CD14-positive monocyte (primary cell): ENCODE measurements around the gene ANKRD44. TPM values are rescaled to one million over a fixed set of nuclear protein-coding genes. Genes with fewer than 3 reads are reported as not detected.

Experiments
- DNase-seq, 3 donors: peaks; one replicate each; pipeline ENCODE4 v3.0.0-alpha.2; 2011 to 2022
- H2AFZ ChIP-seq: 2 replicates; pipeline ENCODE4 v1.6.0; 2012; ENCODE audit warnings: mild to moderate bottlenecking, low read depth, low read length, inconsistent platforms; ENCODE audit not compliant: insufficient read depth, poor library complexity, severe bottlenecking
- H3K27ac ChIP-seq, 2 donors: 1 replicate in 1 of 2; 2 replicates in 1 of 2; pipeline ENCODE4 v1.5.1; 2012 to 2013; ENCODE audit warnings: low read length in 2 of 2, control low read depth in 1 of 2, inconsistent platforms in 1 of 2, low read depth in 1 of 2, mild to moderate bottlenecking in 1 of 2
- H3K27me3 ChIP-seq, 2 donors: one replicate each; pipeline versions ENCODE4 v1.6.0 to v1.6.1; 2011 to 2013; ENCODE audit warnings: low read length in 2 of 2; ENCODE audit not compliant: control insufficient read depth in 2 of 2, insufficient read depth in 2 of 2
- H3K36me3 ChIP-seq, 2 donors: replicated peaks in 1 of 2; 1 replicate in 1 of 2; 2 replicates in 1 of 2; pipeline versions ENCODE4 v1.5.1 to v1.6.1; 2012 to 2013; ENCODE audit warnings: low read length in 2 of 2, control low read depth in 1 of 2, inconsistent platforms in 1 of 2, mild to moderate bottlenecking in 1 of 2; ENCODE audit not compliant: insufficient read depth in 2 of 2, control insufficient read depth in 1 of 2
- H3K4me1 ChIP-seq, 2 donors: 1 replicate in 1 of 2; 2 replicates in 1 of 2; pipeline versions ENCODE4 v1.5.1 to v1.6.1; 2012 to 2013; ENCODE audit warnings: low read length in 2 of 2, control low read depth in 1 of 2, inconsistent platforms in 1 of 2, mild to moderate bottlenecking in 1 of 2, moderate library complexity in 1 of 2; ENCODE audit not compliant: insufficient read depth in 2 of 2, control insufficient read depth in 1 of 2
- H3K4me2 ChIP-seq: replicated peaks from 2 replicates; pipeline ENCODE3; 2012; ENCODE audit warnings: low read length, moderate library complexity, mild to moderate bottlenecking; ENCODE audit not compliant: poor library complexity, severe bottlenecking; ENCODE audit errors: extremely low read depth
- H3K4me3 ChIP-seq, 3 experiments: fragments of 200-600 bp in 1 of 3; sonication (generic) in 1 of 3; replicated peaks in 1 of 3; 1 replicate in 2 of 3; 2 replicates in 1 of 3; pipeline ENCODE4 v1.5.1; 2011 to 2013; ENCODE audit warnings: low read length in 3 of 3, mild to moderate bottlenecking in 3 of 3, control low read depth in 2 of 3, low read depth in 2 of 3, inconsistent platforms in 1 of 3, moderate library complexity in 1 of 3
- H3K79me2 ChIP-seq: 2 replicates; pipeline ENCODE4 v1.6.0; 2012; ENCODE audit warnings: mild to moderate bottlenecking, control low read depth, inconsistent platforms, low read length, moderate library complexity; ENCODE audit not compliant: insufficient read depth
- H3K9ac ChIP-seq: 2 replicates; pipeline ENCODE4 v1.6.0; 2017; ENCODE audit warnings: low read length, mild to moderate bottlenecking; ENCODE audit not compliant: insufficient read depth, poor library complexity, severe bottlenecking
- H3K9me3 ChIP-seq, 2 donors: replicated peaks in 1 of 2; 1 replicate in 1 of 2; 2 replicates in 1 of 2; pipeline versions ENCODE4 v1.5.1 to v1.6.1; 2012 to 2013; ENCODE audit warnings: low read length in 2 of 2, control low read depth in 1 of 2; ENCODE audit not compliant: control insufficient read depth in 1 of 2, insufficient read depth in 1 of 2
- H4K20me1 ChIP-seq: 2 replicates; pipeline ENCODE4 v1.6.0; 2012; ENCODE audit warnings: mild to moderate bottlenecking, low read length, control low read depth, moderate library complexity; ENCODE audit not compliant: insufficient read depth
- H3K27ac Mint-ChIP-seq, 7 donors: one replicate each; pipeline ENCODE4 v1.8.0; 2020; ENCODE audit warnings: mild to moderate bottlenecking in 7 of 7, mixed read lengths in 7 of 7, moderate library complexity in 6 of 7, inconsistent platforms in 2 of 7
- H3K27me3 Mint-ChIP-seq, 3 donors: one replicate each; pipeline ENCODE4 v1.8.0; 2021 to 2022; ENCODE audit warnings: low read depth in 3 of 3, mild to moderate bottlenecking in 3 of 3, mixed read lengths in 3 of 3, moderate library complexity in 3 of 3, inconsistent platforms in 1 of 3
- H3K36me3 Mint-ChIP-seq, 2 donors: one replicate each; pipeline ENCODE4 v1.8.0; 2020; ENCODE audit warnings: mixed read lengths in 2 of 2, inconsistent platforms in 1 of 2, mild to moderate bottlenecking in 1 of 2
- H3K4me1 Mint-ChIP-seq: one replicate; pipeline ENCODE4 v1.8.0; 2020; ENCODE audit warnings: mild to moderate bottlenecking, mixed read lengths
- H3K4me3 Mint-ChIP-seq, 2 donors: one replicate each; pipeline ENCODE4 v1.8.0; 2020; ENCODE audit warnings: mild to moderate bottlenecking in 2 of 2, mixed read lengths in 2 of 2, moderate library complexity in 1 of 2
- H3K9me3 Mint-ChIP-seq, 7 donors: one replicate each; pipeline ENCODE4 v1.8.0; 2020 to 2022; ENCODE audit warnings: mixed read lengths in 7 of 7, mild to moderate bottlenecking in 6 of 7, moderate library complexity in 6 of 7, inconsistent platforms in 2 of 7
- WGBS: methylation state at CpG from one replicate; pipeline ENCODE4 v1.1.5; 2013; ENCODE audit warnings: missing lambda C conversion rate; ENCODE audit not compliant: insufficient coverage; 5-methylcytosine and 5-hydroxymethylcytosine counted together
- intact Hi-C, 2 donors: fragments of 100-400 bp; cut with micrococcal nuclease; formaldehyde crosslinking; loops; one replicate each; pipeline versions ENCODE4 v1.15.0 to v1.15.1; 2023
- polyA plus RNA-seq, 3 donors: library from polyadenylated mRNA; depleted of rRNA in 1 of 3; unstranded in 2 of 3; stranded (reverse) in 1 of 3; fragments of 300-500 nt in 2 of 3; fragments of >200 nt in 1 of 3; fragmentation: Illumina TruSeq in 2 of 3; gene quantifications; 1 replicate in 2 of 3; 2 replicates in 1 of 3; pipeline ENCODE4 v1.2.3, GENCODE V29; 2012 to 2021
- TF ChIP-seq, protein P1 (sequence below): fragments of 200-600 bp; IDR thresholded peaks from one replicate; pipeline ENCODE4 v1.8.0; 2022; ENCODE audit warnings: antibody characterized with exemption, mild to moderate bottlenecking

The ANKRD44 gene
- polyA plus RNA-seq, 3 donors, result 55.7 to 91.9 (median 64.9) TPM

DNA sequence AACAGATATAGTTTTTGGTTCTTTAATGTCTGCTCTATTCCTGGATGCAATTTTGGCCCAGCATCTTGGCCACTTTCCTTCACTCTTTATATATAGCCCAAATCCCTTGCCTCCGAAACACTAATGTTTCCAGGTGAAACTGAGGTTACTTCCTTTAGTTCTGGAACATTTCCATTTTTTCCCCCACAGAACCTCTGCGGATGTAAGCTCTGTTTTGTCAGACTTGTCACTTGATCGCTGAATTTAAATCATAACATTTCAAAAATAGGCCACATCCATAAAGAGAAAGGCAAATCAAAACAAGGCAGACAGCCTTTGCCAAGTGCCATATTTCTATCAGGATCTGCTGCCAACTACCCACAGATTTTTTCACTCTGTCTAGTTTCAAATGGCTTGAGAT is 115.1 kb downstream of the ANKRD44 start:
- H3K27ac ChIP-seq, result peak overlapping the region in 1 of 2 donors; percentile 19
- no peaks in the 10 kb centered on the region for H3K9me3 Mint-ChIP-seq
- no peak overlapping the region for H2AFZ ChIP-seq
- H3K27ac Mint-ChIP-seq, result peak overlapping the region in 5 of 7 donors; percentile 10 to 85 (median 26)
- peaks cover 91% of the 10 kb centered on the region for H4K20me1 ChIP-seq
- no peak overlapping the region for H3K4me3 ChIP-seq
- H3K36me3 ChIP-seq, result no peaks in the 10 kb centered on the region
- H3K4me3 Mint-ChIP-seq, result no peak overlapping the region
- peaks cover 44 to 59% of the 10 kb centered on the region in 2 donors for H3K4me1 ChIP-seq
- DNase-seq, result no peak
- TF ChIP-seq, protein P1, sequence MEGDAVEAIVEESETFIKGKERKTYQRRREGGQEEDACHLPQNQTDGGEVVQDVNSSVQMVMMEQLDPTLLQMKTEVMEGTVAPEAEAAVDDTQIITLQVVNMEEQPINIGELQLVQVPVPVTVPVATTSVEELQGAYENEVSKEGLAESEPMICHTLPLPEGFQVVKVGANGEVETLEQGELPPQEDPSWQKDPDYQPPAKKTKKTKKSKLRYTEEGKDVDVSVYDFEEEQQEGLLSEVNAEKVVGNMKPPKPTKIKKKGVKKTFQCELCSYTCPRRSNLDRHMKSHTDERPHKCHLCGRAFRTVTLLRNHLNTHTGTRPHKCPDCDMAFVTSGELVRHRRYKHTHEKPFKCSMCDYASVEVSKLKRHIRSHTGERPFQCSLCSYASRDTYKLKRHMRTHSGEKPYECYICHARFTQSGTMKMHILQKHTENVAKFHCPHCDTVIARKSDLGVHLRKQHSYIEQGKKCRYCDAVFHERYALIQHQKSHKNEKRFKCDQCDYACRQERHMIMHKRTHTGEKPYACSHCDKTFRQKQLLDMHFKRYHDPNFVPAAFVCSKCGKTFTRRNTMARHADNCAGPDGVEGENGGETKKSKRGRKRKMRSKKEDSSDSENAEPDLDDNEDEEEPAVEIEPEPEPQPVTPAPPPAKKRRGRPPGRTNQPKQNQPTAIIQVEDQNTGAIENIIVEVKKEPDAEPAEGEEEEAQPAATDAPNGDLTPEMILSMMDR, result no peak
- no peak overlapping the region for H3K9ac ChIP-seq
- H3K4me1 Mint-ChIP-seq, result peaks cover 62% of the 10 kb centered on the region
- peaks cover 100% of the 10 kb centered on the region for H3K79me2 ChIP-seq
- 45% methylated on average over 3 of the region's 3 CpGs for WGBS
- no peak overlapping the region for H3K4me2 ChIP-seq
- no peaks in the 10 kb centered on the region for H3K27me3 ChIP-seq
- peaks cover 4 to 6% of the 10 kb centered on the region in 2 donors for H3K36me3 Mint-ChIP-seq
- intact Hi-C loops, result loop anchor here (5.0 kb wide), 2 partner anchors 42 to 117 kb away; partner anchors contain the start of gene ANKRD44 (in 1 of the 2)
- H3K27me3 Mint-ChIP-seq, result peaks cover 0 to 1% (median 0%) of the 10 kb centered on the region in 3 donors
- H3K9me3 ChIP-seq, result no peaks in the 10 kb centered on the region

GRCh38 chr2:197191940-197192322 is 118.6 kb downstream of the ANKRD44 start:
- Mint-ChIP-seq H3K27me3 (peaks cover 0 to 1% (median 0%) of the 10 kb centered on the region in 3 donors), H3K4me1 (peaks cover 36% of the 10 kb centered on the region), H3K4me3 (no peak overlapping the region), H3K27ac (peak overlapping the region in 4 of 7 donors; percentile 6 to 43 (median 20)), H3K36me3 (peaks cover 3 to 6% of the 10 kb centered on the region in 2 donors), H3K9me3 (no peaks in the 10 kb centered on the region)
- Histone ChIP-seq H3K4me1 (peaks cover 14 to 24% of the 10 kb centered on the region in 2 donors), H3K36me3 (no peaks in the 10 kb centered on the region), H3K4me3 (no peak overlapping the region), H3K27ac (peak overlapping the region in 1 of 2 donors; percentile 4), H3K27me3 (no peaks in the 10 kb centered on the region), H3K9ac (no peak overlapping the region), H3K4me2 (no peak overlapping the region), H2AFZ (no peak overlapping the region), H3K79me2 (peaks cover 100% of the 10 kb centered on the region), H4K20me1 (peaks cover 95% of the 10 kb centered on the region), H3K9me3 (no peaks in the 10 kb centered on the region)
- WGBS, result no CpG with 5 or more reads among the region's 2 CpGs
- TF ChIP-seq, protein P1, result no peak
- peak in 1 of 3 donors; percentile 30 for DNase-seq
- intact Hi-C loops, result loop anchor here in 1 of 2 donors (5.0 kb wide), 1 partner anchor 120 kb away; the partner anchor contains the start of gene ANKRD44
